ENCODE measurements around the gene MRGPRD. TPM values are rescaled to one million over a fixed set of nuclear protein-coding genes. Genes with fewer than 3 reads are reported as not detected.

MRGPRD gene
- total RNA-seq, 4 donors from 2014 or later: not detected

GRCh38 chr11:68940651-68941323 is 40.0 kb downstream of the MRGPRD start:
- 89 to 91% methylated on average over 20 of the region's 20 CpGs for WGBS, 2 donors
- no peak for DNase-seq (ENCODE audit: low spot score in 2 of 2)
- intact Hi-C loops (cut with DNase I; ENCODE audit: low total_unique reads): no loop called here
- TF ChIP-seq POLR2A (IDR thresholded peaks at IDR 0.05) (no peak), CTCF (IDR thresholded peaks at IDR 0.05) (no peak)
- H3K4me3 ChIP-seq (ENCODE audit: low read depth, poor library complexity, severe bottlenecking): no peak overlapping the region

- no peak overlapping the region for H3K4me3 ChIP-seq (ENCODE audit: low read depth, poor library complexity, severe bottlenecking)
- DNase-seq (ENCODE audit: low spot score in 2 of 2): no peak
- WGBS, 2 donors: 83 to 86% methylated on average over 33 of the region's 33 CpGs
- TF ChIP-seq POLR2A (IDR thresholded peaks at IDR 0.05) (no peak), CTCF (IDR thresholded peaks at IDR 0.05) (no peak)
- intact Hi-C loops (cut with DNase I; ENCODE audit: low total_unique reads): no loop called here
Measured at GRCh38 chr11:68939583-68940555, 40.9 kb downstream of the MRGPRD start.

DNA sequence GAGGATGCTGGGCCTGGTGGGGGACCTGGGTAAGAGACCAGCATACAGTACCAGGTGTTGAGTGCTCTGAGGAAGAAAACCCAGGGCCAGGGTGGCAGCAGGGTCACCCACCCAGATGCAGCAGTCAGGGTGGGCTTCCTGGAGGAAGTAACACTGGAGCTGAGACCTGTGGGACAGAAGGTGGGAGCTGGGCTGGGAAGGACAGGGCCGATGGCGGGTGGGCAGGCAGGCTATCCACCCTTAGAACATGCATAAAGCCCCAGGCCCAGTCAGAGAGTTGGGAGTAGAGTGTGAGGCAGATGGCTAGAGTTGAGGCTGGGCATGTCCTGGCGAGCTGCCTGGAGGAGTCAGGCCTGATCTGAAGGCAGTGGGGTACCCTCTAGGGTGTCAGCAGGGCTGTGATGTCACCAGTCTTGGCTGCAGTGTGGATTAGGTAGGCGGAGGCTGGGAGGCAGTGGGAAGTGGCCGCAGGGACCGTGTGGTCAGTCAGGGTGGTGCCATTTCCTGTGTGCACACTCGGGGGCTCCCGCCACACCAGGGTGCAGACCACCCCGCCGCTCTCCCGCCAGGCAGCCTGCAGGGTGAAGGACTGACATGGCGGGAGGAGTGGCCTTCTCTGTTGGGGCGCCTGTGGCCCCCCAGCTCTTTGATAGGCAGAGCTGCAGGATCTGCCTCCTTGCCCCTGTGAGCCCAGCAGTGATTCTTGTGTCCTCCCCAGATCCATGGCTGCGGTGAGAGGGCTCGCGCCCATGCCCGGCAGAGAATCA is 41.8 kb downstream of the MRGPRD start:
- H3K4me3 ChIP-seq (ENCODE audit: low read depth, poor library complexity, severe bottlenecking): no peak overlapping the region
- no peak for DNase-seq (ENCODE audit: low spot score in 2 of 2)
- TF ChIP-seq POLR2A (IDR thresholded peaks at IDR 0.05) (no peak), CTCF (IDR thresholded peaks at IDR 0.05) (no peak)
- intact Hi-C loops (cut with DNase I; ENCODE audit: low total_unique reads): no loop called here
- WGBS, 2 donors: 86 to 94% methylated on average over 16 of the region's 17 CpGs

GRCh38 chr11:68938088-68938487 is 42.7 kb downstream of the MRGPRD start:
- TF ChIP-seq CTCF (IDR thresholded peaks at IDR 0.05) (no peak), POLR2A (IDR thresholded peaks at IDR 0.05) (no peak)
- DNase-seq (ENCODE audit: low spot score in 2 of 2): no peak
- 94 to 95% methylated on average over 18 of the region's 18 CpGs for whole genome bisulfite sequencing, 2 donors
- intact Hi-C loops (cut with DNase I; ENCODE audit: low total_unique reads): no loop called here
- no peak overlapping the region for H3K4me3 ChIP-seq (ENCODE audit: low read depth, poor library complexity, severe bottlenecking)

- no peak for TF ChIP-seq CTCF (IDR thresholded peaks at IDR 0.05)
- no peak for TF ChIP-seq POLR2A (IDR thresholded peaks at IDR 0.05)
- DNase-seq (ENCODE audit: low spot score in 2 of 2): no peak
- intact Hi-C loops (cut with DNase I; ENCODE audit: low total_unique reads): no loop called here
- WGBS, 2 donors: 91 to 93% methylated on average over 27 to 29 of the region's 29 CpGs
- H3K4me3 ChIP-seq (ENCODE audit: low read depth, poor library complexity, severe bottlenecking): no peak overlapping the region
Measured at GRCh38 chr11:68936676-68937620, 43.8 kb downstream of the MRGPRD start.
